Measurements from ENCODE around the gene POLR3GL.

DNA sequence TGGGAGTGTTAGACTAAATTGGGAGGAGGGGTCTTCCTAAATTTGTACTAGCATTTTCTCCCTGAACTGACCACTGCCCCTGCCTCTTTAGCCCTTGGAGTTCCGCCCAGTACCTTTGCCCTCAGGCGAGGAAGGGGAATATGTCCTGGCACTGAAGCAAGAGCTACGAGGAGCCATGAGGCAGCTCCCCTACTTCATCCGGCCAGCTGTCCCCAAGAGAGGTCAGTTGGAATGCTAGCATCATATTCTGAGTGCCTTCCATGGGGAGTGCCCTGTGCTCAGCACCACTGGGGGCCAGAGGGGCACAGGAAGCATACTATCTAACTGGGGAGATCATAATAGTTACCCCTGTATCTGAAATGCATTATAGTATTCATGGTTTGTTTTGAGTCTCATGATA lies 10.7 kb downstream of the POLR3GL start:
- TF ChIP-seq POLR2AphosphoS5 (IDR thresholded peaks at IDR 0.05; ENCODE audit: low read depth) (no peak), STAT1 (IDR thresholded peaks at IDR 0.05; ENCODE audit: unreplicated experiment) (no peak), EZH2 (IDR thresholded peaks at IDR 0.05; ENCODE audit: low read depth, unreplicated experiment) (no peak), EZH2phosphoT487 (IDR thresholded peaks at IDR 0.05; ENCODE audit: unreplicated experiment) (no peak), NANOG (IDR thresholded peaks at IDR 0.05; ENCODE audit: borderline replicate concordance) (no peak), ZNF114 (CRISPR knock-in tag; IDR thresholded peaks at IDR 0.05) (no peak), JUNB (IDR thresholded peaks at IDR 0.05; ENCODE audit: unreplicated experiment) (no peak), CREB1 (CRISPR knock-in tag; IDR thresholded peaks at IDR 0.05; ENCODE audit: low read depth) (no peak), ZNF331 (CRISPR knock-in tag; IDR thresholded peaks at IDR 0.05; ENCODE audit: low read depth) (no peak)
- TF ChIP-seq, protein P1, sequence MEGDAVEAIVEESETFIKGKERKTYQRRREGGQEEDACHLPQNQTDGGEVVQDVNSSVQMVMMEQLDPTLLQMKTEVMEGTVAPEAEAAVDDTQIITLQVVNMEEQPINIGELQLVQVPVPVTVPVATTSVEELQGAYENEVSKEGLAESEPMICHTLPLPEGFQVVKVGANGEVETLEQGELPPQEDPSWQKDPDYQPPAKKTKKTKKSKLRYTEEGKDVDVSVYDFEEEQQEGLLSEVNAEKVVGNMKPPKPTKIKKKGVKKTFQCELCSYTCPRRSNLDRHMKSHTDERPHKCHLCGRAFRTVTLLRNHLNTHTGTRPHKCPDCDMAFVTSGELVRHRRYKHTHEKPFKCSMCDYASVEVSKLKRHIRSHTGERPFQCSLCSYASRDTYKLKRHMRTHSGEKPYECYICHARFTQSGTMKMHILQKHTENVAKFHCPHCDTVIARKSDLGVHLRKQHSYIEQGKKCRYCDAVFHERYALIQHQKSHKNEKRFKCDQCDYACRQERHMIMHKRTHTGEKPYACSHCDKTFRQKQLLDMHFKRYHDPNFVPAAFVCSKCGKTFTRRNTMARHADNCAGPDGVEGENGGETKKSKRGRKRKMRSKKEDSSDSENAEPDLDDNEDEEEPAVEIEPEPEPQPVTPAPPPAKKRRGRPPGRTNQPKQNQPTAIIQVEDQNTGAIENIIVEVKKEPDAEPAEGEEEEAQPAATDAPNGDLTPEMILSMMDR (conservative IDR thresholded peaks at IDR 0.05; ENCODE audit: low read depth in 2 of 2) = no peak
- TF ChIP-seq, protein P2, sequence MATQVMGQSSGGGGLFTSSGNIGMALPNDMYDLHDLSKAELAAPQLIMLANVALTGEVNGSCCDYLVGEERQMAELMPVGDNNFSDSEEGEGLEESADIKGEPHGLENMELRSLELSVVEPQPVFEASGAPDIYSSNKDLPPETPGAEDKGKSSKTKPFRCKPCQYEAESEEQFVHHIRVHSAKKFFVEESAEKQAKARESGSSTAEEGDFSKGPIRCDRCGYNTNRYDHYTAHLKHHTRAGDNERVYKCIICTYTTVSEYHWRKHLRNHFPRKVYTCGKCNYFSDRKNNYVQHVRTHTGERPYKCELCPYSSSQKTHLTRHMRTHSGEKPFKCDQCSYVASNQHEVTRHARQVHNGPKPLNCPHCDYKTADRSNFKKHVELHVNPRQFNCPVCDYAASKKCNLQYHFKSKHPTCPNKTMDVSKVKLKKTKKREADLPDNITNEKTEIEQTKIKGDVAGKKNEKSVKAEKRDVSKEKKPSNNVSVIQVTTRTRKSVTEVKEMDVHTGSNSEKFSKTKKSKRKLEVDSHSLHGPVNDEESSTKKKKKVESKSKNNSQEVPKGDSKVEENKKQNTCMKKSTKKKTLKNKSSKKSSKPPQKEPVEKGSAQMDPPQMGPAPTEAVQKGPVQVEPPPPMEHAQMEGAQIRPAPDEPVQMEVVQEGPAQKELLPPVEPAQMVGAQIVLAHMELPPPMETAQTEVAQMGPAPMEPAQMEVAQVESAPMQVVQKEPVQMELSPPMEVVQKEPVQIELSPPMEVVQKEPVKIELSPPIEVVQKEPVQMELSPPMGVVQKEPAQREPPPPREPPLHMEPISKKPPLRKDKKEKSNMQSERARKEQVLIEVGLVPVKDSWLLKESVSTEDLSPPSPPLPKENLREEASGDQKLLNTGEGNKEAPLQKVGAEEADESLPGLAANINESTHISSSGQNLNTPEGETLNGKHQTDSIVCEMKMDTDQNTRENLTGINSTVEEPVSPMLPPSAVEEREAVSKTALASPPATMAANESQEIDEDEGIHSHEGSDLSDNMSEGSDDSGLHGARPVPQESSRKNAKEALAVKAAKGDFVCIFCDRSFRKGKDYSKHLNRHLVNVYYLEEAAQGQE (IDR thresholded peaks at IDR 0.05; ENCODE audit: unreplicated experiment) = no peak
- TF ChIP-seq, protein P3, sequence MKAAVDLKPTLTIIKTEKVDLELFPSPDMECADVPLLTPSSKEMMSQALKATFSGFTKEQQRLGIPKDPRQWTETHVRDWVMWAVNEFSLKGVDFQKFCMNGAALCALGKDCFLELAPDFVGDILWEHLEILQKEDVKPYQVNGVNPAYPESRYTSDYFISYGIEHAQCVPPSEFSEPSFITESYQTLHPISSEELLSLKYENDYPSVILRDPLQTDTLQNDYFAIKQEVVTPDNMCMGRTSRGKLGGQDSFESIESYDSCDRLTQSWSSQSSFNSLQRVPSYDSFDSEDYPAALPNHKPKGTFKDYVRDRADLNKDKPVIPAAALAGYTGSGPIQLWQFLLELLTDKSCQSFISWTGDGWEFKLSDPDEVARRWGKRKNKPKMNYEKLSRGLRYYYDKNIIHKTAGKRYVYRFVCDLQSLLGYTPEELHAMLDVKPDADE (IDR thresholded peaks at IDR 0.05) = no peak
